ENCODE results near the gene RBPMS2. TPM values are rescaled to one million over a fixed set of nuclear protein-coding genes. Genes with fewer than 3 reads are reported as not detected.

Gene RBPMS2
- total RNA-seq, 1 experiment from 2014 or later = not detected

GRCh38 chr15:64693134-64693533, 82.3 kb downstream of the RBPMS2 start:
- no peaks in the 10 kb centered on the region for H3K9me3 ChIP-seq
- peaks cover 67% of the 10 kb centered on the region for H3K36me3 ChIP-seq
- H3K27me3 ChIP-seq = no peaks in the 10 kb centered on the region
- no peak overlapping the region for H3K4me3 ChIP-seq
- peak; percentile 81 for DNase-seq

- no peak for DNase-seq
- no peaks in the 10 kb centered on the region for H3K9me3 ChIP-seq
- no peaks in the 10 kb centered on the region for H3K27me3 ChIP-seq
- H3K36me3 ChIP-seq = peaks cover 77% of the 10 kb centered on the region
- no peak overlapping the region for H3K4me3 ChIP-seq
Observed at GRCh38 chr15:64691896-64692565, 83.4 kb downstream of the RBPMS2 start.

GRCh38 chr15:64690578-64691296, 84.7 kb downstream of the RBPMS2 start:
- peaks cover 79% of the 10 kb centered on the region for H3K36me3 ChIP-seq
- H3K27me3 ChIP-seq = no peaks in the 10 kb centered on the region
- no peaks in the 10 kb centered on the region for H3K9me3 ChIP-seq
- DNase-seq = no peak
- no peak overlapping the region for H3K4me3 ChIP-seq

GRCh38 chr15:64690008-64690407, 85.4 kb downstream of the RBPMS2 start:
- no peaks in the 10 kb centered on the region for H3K27me3 ChIP-seq
- DNase-seq = no peak
- H3K4me3 ChIP-seq = no peak overlapping the region
- peaks cover 80% of the 10 kb centered on the region for H3K36me3 ChIP-seq
- no peaks in the 10 kb centered on the region for H3K9me3 ChIP-seq

Other genes starting within 250 kb of the RBPMS2 start
- gene PIF1, start 50.1 kb upstream of the RBPMS2 start, total RNA-seq (2014; rRNA removed; shearing (Covaris generic); ENCODE audit: low replicate concordance) = 8.1 and 8.5 TPM in 2 replicates
- gene PLEKHO2, start 66.3 kb upstream of the RBPMS2 start, total RNA-seq (2014; rRNA removed; shearing (Covaris generic); ENCODE audit: low replicate concordance) = 10.9 and 25.0 TPM in 2 replicates
- 3.3 and 4.7 TPM in 2 replicates for gene ANKDD1A, start 136.3 kb upstream of the RBPMS2 start, total RNA-seq (2014; rRNA removed; shearing (Covaris generic); ENCODE audit: low replicate concordance)
- gene SPG21, start 214.3 kb upstream of the RBPMS2 start, total RNA-seq (2014; rRNA removed; shearing (Covaris generic); ENCODE audit: low replicate concordance) = 116 and 137 TPM in 2 replicates